COLO668 (cell line): ENCODE results near the gene HAAO.

ENCODE experiments used
- DNase-seq: peaks from one replicate; lab custom pipeline; 2025; ENCODE audit not compliant: unreplicated experiment; lab: John Stamatoyannopoulos, UW

The HAAO gene

DNA sequence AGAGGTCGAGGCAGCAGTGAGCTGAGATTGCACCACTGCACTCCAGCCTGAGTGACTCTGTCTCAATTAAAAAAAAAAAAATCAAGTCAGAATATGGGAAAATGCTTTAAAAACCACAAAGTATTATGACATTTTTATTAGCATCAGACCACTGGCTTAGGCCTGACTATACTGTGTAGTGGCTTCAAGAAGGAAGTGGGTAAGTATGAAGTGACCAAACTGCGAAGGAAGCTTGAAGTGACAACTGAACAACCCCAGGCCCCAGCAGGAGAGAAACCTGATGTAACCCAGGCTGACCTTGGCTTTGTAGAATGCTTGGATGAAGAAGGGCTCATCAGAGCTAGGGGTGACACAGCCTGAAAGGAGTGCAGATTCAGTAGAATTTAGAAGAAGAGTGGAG, 21.4 kb upstream of the HAAO start:
- no peak for DNase-seq

- peak; percentile 12 for DNase-seq
Measured at GRCh38 chr2:42812899-42813479, 20.6 kb upstream of the HAAO start.

GRCh38 chr2:42810971-42811811, 18.8 kb upstream of the HAAO start:
- peak; percentile 64 for DNase-seq

GRCh38 chr2:42810121-42810970, 18.0 kb upstream of the HAAO start:
- peak; percentile 95 for DNase-seq

DNA sequence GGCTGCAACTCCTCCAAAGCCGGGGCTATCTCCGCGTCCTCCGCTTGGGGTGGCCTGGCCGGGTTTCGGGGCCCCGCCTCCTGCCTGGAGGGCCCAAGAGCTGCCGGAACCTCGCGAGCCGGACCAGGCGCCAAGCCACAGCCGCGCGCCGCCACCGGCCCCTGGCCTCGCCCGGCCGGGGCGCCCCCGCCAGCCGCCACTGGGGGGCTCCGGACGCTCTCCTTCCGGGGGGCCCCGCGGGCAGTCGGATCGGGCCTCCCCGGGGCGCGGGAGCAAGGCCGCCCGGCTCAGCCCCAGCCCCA, 17.4 kb upstream of the HAAO start:
- DNase-seq: peak; percentile 95

DNA sequence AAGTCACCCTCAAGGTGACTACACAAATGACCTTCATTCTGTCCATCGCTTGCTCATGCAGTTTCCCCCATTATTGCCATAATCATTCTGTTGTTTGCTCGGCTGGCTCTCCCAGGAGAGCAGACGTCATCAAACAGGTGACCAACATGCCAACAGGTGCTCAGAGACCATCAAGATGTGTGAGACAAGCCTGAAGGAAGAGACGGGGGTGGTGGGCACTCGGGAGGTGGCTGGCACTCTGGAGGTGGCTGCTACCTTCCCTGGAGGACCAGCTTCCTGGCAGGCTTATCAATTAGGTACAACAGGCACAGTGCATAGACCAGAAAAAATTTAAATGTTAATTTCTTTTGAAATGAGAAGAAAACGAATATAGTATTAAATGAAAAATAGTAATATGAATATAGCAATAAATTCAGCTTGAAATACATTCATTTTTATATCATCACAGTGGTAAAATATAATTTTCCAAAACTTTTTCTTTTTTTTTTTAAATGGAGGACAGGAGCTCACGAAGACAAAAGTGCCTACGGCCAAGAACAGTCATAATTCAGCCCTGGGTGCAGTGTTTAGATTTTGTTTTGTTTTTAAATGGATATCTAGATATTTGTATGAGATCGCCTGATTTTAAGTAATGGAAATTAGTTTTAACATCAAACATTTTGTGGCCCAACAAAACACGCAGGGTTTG, 16.9 kb upstream of the HAAO start:
- DNase-seq: peak; percentile 50

DNA sequence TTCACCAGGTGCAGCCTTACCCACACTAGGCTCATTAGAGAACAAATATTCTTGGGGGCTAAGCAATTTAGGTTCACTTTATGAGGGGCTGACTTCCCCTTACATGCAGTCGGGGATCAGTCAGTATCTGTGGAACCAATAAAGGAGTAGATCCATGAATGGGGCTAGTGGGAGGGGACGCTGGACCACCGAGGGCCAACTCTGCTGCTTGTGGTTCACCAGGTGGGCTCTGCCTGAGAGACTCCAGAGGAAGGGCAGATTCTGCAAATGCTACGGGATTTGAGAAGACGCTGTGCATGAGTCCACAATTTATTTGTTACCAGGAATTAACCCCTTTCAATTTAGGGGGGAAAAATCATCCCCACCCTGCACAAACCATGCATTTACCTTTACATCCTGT, 15.9 kb upstream of the HAAO start:
- DNase-seq: no peak

GRCh38 chr2:42806786-42807185, 14.4 kb upstream of the HAAO start:
- DNase-seq: no peak

DNA sequence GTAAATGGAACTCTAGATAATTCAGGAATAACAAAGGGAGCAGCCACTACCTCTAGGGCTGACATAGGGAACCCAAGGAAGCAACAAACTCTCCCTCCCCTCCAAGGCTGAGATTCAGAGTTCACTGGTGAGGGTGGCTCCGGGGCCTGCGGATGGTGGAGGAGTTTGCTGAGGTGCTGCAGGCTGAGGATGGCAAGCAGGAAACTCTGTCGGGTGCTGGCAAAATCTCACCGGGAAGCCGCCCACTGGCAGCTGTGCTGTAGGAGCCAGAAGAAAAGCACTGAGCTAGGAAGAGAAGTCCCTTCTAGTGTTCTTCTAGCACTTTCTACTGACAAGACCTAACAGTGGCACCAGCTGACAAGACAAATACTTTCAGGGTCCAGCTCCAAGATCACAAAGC, 12.5 kb upstream of the HAAO start:
- no peak for DNase-seq

- no peak for DNase-seq
Measured at GRCh38 chr2:42804338-42804737, 12.0 kb upstream of the HAAO start.

- no peak for DNase-seq
Measured at GRCh38 chr2:42802150-42802549, 9.8 kb upstream of the HAAO start.

GRCh38 chr2:42801381-42801780, 9.0 kb upstream of the HAAO start:
- DNase-seq: no peak

- DNase-seq: no peak
Measured at GRCh38 chr2:42800981-42801380, 8.6 kb upstream of the HAAO start.

DNA sequence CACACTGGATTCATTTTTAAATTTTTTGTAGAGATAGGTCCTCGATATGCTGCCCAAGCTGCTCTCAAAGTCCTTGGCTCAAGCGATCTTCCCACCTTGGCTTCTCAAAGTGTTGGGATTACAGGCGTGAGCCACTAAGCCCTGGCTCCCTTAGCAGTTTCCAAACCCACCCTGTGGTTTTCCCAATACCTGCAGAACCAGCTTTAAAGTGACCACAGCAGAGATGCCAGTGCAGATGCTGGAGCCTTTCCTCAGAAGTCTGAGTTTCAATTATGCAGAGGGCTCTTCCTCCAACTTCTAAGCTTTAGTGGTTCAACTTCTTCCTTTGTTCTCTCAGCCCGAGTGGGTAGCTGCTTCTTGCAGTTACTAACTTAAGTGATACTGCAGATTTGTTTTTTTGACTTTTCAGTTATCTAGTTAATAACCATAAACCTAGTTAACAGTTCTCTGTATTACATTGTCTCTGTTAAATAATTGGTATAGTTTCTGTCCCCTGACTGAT, 8.1 kb upstream of the HAAO start:
- DNase-seq: no peak

DNA sequence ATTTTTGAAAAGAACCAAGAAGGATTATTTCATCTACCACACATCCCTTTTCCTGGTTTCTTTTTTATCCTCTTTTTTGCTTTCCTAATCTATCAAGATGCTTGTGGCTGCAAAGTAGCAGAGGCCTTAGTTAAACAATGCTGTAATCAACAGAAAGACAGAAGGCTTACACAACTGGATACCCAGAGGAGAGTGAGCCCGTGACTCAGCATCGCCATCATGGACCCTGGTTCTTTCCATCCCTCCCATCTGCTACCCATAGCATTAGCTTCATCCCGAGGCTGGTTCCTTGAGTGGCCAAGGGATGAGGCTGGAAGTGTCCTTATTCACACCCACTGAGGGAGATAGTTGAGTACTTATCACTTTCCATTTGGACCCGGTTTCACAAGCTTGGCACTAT, 7.5 kb upstream of the HAAO start:
- no peak for DNase-seq

GRCh38 chr2:42797281-42797680, 4.9 kb upstream of the HAAO start:
- DNase-seq: no peak

- no peak for DNase-seq
Measured at GRCh38 chr2:42796427-42797248, 4.3 kb upstream of the HAAO start.

- no peak for DNase-seq
Measured at GRCh38 chr2:42795841-42796301, 3.5 kb upstream of the HAAO start.

DNA sequence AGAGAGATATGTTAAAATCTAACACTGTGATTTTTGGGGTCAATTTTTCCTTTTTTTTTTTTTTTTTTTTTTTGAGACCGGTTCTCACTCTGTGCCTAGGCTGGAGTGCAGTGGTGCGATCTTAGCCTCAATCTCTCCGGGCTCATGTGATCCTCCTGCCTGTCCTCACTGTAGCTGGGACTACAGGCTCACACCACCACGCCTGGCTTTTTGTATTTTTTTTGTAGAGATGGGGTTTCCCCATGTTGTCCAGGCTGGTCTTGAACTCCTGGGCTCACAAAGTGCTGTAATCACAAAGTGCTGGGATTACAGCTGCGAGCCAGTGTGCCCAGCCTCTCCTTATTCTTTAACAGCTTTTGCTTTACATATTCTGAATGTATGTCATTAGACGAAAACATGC, 2.9 kb upstream of the HAAO start:
- no peak for DNase-seq
